WTC11 (cell line): ENCODE measurements around the gene GRAMD1B.

Experiments used
- CTCF ChIP-seq: fragments of 200-600 bp; IDR thresholded peaks from 2 replicates; pipeline ENCODE4 v1.8.0; 2022; ENCODE audit warnings: antibody characterized with exemption
- GRHL2 ChIP-seq: fragments of 250-450 bp; sonication (Bioruptor Pico); IDR thresholded peaks from 2 replicates; pipeline ENCODE4 v1.8.0; 2022; ENCODE audit warnings: mild to moderate bottlenecking, moderate library complexity; ENCODE audit not compliant: insufficient replicate concordance, severe bottlenecking
- KAT7 ChIP-seq: sonication (generic); formaldehyde crosslinking; IDR thresholded peaks from 2 replicates; pipeline ENCODE4 v1.8.1; 2023; ENCODE audit warnings: missing genetic modification reagents, mild to moderate bottlenecking, borderline replicate concordance
- MAX ChIP-seq: sonication (generic); formaldehyde crosslinking; IDR thresholded peaks from 2 replicates; pipeline ENCODE4 v1.8.0; 2022; ENCODE audit warnings: mild to moderate bottlenecking, missing genetic modification reagents
- NR3C1 ChIP-seq: sonication (generic); formaldehyde crosslinking; conservative IDR thresholded peaks from 2 replicates; pipeline ENCODE4 v1.8.1; 2023; ENCODE audit warnings: low read depth, mild to moderate bottlenecking, missing genetic modification reagents
- RELA ChIP-seq: sonication (generic); formaldehyde crosslinking; IDR thresholded peaks from 2 replicates; pipeline ENCODE4 v1.8.1; 2022; ENCODE audit warnings: missing genetic modification reagents, mild to moderate bottlenecking, borderline replicate concordance
- SMAD4 ChIP-seq: sonication (generic); formaldehyde crosslinking; IDR thresholded peaks from 2 replicates; pipeline ENCODE4 v1.8.0; 2022; ENCODE audit warnings: mild to moderate bottlenecking, missing genetic modification reagents
- SOX15 ChIP-seq: fragments of 250-450 bp; sonication (Bioruptor Pico); IDR thresholded peaks from 2 replicates; pipeline ENCODE4 v1.9.0; 2021; ENCODE audit warnings: mild to moderate bottlenecking
- ZNF423 ChIP-seq: fragments of 250-450 bp; sonication (Bioruptor Pico); IDR thresholded peaks from 2 replicates; pipeline ENCODE4 v2.1.2; 2022; ENCODE audit warnings: mild to moderate bottlenecking, moderate library complexity
- ZNF425 ChIP-seq: fragments of 250-450 bp; sonication (Bioruptor Pico); conservative IDR thresholded peaks from 2 replicates; pipeline ENCODE4 v1.9.0; 2021; ENCODE audit warnings: mild to moderate bottlenecking
- TF ChIP-seq, protein P1 (sequence below): sonication (generic); formaldehyde crosslinking; IDR thresholded peaks from 2 replicates; pipeline ENCODE4 v1.8.0; 2022; ENCODE audit warnings: mild to moderate bottlenecking, missing genetic modification reagents
- TF ChIP-seq, protein P2 (sequence below): sonication (generic); formaldehyde crosslinking; IDR thresholded peaks from 2 replicates; pipeline ENCODE4 v1.8.1; 2022; ENCODE audit warnings: mild to moderate bottlenecking, moderate library complexity, missing genetic modification reagents
- TF ChIP-seq, protein P3 (sequence below): sonication (generic); formaldehyde crosslinking; IDR thresholded peaks from 2 replicates; pipeline ENCODE4 v1.8.1; 2023; ENCODE audit warnings: mild to moderate bottlenecking, missing genetic modification reagents, borderline replicate concordance

- TF ChIP-seq KAT7 (CRISPR knock-in tag): no peak
- no peak for TF ChIP-seq CTCF
- no peak for TF ChIP-seq MAX (CRISPR knock-in tag)
- TF ChIP-seq NR3C1 (CRISPR knock-in tag): no peak
- TF ChIP-seq GRHL2 (CRISPR knock-in tag): no peak
- TF ChIP-seq ZNF425 (CRISPR knock-in tag): no peak
- TF ChIP-seq, protein P1, sequence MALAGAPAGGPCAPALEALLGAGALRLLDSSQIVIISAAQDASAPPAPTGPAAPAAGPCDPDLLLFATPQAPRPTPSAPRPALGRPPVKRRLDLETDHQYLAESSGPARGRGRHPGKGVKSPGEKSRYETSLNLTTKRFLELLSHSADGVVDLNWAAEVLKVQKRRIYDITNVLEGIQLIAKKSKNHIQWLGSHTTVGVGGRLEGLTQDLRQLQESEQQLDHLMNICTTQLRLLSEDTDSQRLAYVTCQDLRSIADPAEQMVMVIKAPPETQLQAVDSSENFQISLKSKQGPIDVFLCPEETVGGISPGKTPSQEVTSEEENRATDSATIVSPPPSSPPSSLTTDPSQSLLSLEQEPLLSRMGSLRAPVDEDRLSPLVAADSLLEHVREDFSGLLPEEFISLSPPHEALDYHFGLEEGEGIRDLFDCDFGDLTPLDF (CRISPR knock-in tag): no peak
- no peak for TF ChIP-seq SMAD4 (CRISPR knock-in tag)
- TF ChIP-seq, protein P2, sequence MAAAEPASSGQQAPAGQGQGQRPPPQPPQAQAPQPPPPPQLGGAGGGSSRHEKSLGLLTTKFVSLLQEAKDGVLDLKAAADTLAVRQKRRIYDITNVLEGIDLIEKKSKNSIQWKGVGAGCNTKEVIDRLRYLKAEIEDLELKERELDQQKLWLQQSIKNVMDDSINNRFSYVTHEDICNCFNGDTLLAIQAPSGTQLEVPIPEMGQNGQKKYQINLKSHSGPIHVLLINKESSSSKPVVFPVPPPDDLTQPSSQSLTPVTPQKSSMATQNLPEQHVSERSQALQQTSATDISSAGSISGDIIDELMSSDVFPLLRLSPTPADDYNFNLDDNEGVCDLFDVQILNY (CRISPR knock-in tag): no peak
- no peak for TF ChIP-seq RELA
- TF ChIP-seq, protein P3, sequence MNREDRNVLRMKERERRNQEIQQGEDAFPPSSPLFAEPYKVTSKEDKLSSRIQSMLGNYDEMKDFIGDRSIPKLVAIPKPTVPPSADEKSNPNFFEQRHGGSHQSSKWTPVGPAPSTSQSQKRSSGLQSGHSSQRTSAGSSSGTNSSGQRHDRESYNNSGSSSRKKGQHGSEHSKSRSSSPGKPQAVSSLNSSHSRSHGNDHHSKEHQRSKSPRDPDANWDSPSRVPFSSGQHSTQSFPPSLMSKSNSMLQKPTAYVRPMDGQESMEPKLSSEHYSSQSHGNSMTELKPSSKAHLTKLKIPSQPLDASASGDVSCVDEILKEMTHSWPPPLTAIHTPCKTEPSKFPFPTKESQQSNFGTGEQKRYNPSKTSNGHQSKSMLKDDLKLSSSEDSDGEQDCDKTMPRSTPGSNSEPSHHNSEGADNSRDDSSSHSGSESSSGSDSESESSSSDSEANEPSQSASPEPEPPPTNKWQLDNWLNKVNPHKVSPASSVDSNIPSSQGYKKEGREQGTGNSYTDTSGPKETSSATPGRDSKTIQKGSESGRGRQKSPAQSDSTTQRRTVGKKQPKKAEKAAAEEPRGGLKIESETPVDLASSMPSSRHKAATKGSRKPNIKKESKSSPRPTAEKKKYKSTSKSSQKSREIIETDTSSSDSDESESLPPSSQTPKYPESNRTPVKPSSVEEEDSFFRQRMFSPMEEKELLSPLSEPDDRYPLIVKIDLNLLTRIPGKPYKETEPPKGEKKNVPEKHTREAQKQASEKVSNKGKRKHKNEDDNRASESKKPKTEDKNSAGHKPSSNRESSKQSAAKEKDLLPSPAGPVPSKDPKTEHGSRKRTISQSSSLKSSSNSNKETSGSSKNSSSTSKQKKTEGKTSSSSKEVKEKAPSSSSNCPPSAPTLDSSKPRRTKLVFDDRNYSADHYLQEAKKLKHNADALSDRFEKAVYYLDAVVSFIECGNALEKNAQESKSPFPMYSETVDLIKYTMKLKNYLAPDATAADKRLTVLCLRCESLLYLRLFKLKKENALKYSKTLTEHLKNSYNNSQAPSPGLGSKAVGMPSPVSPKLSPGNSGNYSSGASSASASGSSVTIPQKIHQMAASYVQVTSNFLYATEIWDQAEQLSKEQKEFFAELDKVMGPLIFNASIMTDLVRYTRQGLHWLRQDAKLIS (CRISPR knock-in tag): no peak
- TF ChIP-seq ZNF423 (CRISPR knock-in tag): no peak
- TF ChIP-seq SOX15: no peak
These were observed 22.0 kb upstream of the GRAMD1B start for GRCh38 chr11:123407996-123408597.
